WERI-Rb-1 (cell line): ENCODE data around the gene SLC19A1.

Experiments used
- DNase-seq: peaks from one replicate; pipeline ENCODE4 v3.0.0-alpha.2; 2020
- H3K27ac ChIP-seq: fragments of 250-450 bp; sonication (Bioruptor Pico); 2 replicates; pipeline ENCODE4 v1.5.1; 2020; ENCODE audit warnings: mild to moderate bottlenecking, moderate library complexity
- H3K27me3 ChIP-seq: fragments of 250-450 bp; sonication (Bioruptor Pico); 2 replicates; pipeline ENCODE4 v1.5.1; 2021; ENCODE audit warnings: mild to moderate bottlenecking, low read depth, moderate library complexity; ENCODE audit not compliant: insufficient read depth, severe bottlenecking
- H3K36me3 ChIP-seq: fragments of 250-450 bp; sonication (Bioruptor Pico); 2 replicates; pipeline ENCODE4 v1.5.1; 2020; ENCODE audit warnings: mild to moderate bottlenecking, moderate library complexity
- H3K4me3 ChIP-seq: 2 replicates; pipeline ENCODE4 v1.5.1; 2011; ENCODE audit warnings: low read depth, mild to moderate bottlenecking, control low read depth, low read length
- H3K9me3 ChIP-seq: fragments of 250-450 bp; sonication (Bioruptor Pico); 2 replicates; pipeline ENCODE4 v1.5.1; 2021; ENCODE audit warnings: mild to moderate bottlenecking, moderate library complexity; ENCODE audit not compliant: severe bottlenecking
- TF ChIP-seq, protein P1 (sequence below): IDR thresholded peaks from 2 replicates; pipeline ENCODE4 v1.5.1; 2011; ENCODE audit warnings: low read depth, mild to moderate bottlenecking, control low read depth, inconsistent platforms, low read length

SLC19A1 gene

DNA sequence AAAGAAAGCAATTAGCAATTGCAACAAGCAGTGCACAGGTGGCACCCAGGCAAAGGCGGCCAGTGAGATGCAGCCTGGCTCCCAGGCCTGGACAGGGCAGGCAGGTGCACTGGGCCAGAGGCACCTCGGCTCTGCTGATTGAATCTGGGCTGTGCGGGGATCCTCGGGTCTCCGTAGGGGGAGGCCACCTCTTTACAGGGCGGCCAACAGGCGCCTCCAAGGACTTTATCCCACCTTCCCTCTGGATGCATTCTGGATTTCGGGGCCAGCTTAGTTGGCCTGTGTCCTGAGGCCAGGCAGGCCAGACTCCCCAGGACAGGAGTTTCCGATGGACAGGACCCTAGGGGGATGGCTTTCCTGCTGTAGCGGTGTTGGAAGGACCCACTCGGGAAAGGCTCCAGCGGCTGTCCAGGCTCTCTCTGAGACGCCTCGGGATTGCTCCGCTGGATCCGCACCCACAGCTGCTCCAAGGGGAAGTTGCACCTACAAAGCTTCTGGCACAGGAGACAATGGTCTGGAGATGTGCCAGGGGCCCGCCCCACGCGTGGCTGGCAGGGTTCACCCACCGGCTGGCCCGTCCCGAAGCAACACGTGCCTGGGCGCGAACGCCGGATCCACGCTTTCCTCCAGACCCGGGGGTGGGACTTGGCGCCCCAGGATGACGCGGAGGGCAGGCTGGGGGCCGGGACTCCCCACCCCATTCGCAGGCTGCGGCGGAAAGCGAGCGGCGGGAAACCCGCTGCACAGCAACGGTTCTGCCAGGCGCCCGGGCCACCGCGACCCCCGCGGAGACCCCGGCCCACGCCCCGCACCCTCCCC, 810 bp downstream of the SLC19A1 start:
- TF ChIP-seq, protein P1, sequence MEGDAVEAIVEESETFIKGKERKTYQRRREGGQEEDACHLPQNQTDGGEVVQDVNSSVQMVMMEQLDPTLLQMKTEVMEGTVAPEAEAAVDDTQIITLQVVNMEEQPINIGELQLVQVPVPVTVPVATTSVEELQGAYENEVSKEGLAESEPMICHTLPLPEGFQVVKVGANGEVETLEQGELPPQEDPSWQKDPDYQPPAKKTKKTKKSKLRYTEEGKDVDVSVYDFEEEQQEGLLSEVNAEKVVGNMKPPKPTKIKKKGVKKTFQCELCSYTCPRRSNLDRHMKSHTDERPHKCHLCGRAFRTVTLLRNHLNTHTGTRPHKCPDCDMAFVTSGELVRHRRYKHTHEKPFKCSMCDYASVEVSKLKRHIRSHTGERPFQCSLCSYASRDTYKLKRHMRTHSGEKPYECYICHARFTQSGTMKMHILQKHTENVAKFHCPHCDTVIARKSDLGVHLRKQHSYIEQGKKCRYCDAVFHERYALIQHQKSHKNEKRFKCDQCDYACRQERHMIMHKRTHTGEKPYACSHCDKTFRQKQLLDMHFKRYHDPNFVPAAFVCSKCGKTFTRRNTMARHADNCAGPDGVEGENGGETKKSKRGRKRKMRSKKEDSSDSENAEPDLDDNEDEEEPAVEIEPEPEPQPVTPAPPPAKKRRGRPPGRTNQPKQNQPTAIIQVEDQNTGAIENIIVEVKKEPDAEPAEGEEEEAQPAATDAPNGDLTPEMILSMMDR, result no peak
- Histone ChIP-seq H3K27me3 (no peaks in the 10 kb centered on the region), H3K27ac (peak overlapping the region; percentile 48)

DNA sequence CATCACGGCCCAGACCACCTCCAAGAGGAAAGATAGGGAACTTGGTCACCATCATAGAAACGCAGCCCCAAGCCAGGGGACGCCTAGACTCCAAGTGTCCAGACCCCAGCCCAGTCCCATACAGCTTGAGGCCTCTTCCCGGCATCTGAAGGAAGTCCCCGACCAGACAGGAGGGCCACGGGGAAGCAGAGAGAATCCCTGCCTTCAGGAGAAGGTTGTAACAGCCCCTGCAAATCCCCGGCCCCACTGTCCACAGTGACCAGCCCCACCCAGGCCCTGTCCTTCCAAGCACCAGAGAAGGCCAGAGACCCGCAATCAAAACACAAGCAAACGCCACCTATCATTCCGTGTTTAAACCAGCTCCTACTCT, 1.7 kb downstream of the SLC19A1 start:
- peak; percentile 5 for DNase-seq
- Histone ChIP-seq H3K36me3 (peaks cover 22% of the 10 kb centered on the region), H3K4me3 (no peak overlapping the region), H3K9me3 (no peaks in the 10 kb centered on the region), H3K27ac (no peak overlapping the region), H3K27me3 (no peaks in the 10 kb centered on the region)
- TF ChIP-seq, protein P1, result no peak

More for the DNA sequence above, 810 bp downstream of the SLC19A1 start:
- Histone ChIP-seq H3K36me3 (peaks cover 14% of the 10 kb centered on the region), H3K4me3 (peak overlapping the region; percentile 62), H3K9me3 (no peaks in the 10 kb centered on the region)
- peak; percentile 76 for DNase-seq

DNA sequence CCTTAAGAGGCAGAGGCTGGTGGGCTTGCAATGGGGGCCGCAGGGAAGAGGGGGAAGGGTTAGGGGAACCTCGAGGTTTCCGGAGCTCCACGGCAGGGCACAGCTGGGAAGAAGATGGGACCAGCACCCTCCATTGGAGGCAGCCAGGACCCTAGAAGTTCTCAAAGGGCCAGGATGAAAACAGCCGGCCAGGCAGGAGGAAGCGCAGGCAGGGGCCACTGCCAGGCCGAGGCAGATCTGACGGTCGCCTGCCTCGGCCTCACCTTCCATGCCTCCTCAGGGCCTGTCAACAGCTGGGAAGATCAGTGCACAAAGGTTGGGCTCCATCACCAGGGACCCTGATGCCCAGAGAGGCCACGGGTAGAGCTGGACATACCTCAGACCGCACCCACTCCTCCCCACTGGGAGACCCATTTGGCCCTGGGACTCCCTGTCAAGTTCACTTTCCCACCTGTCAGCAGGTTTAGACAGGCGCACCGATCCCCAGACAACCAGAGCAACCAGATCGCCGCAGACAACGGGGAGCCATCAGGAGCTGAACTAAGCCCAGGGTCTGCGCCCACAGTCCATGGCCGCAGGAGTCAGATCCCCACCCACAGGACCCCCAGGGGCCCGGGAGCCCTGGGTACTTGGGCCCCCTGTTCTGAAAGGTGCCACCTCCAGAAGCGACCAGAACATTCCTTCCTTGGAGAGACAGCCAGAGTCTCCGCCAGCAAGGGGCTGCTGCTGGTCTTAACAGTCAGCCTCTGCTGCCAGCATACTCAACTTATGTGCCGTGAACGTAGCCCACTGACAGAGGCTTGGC, 2.2 kb downstream of the SLC19A1 start:
- TF ChIP-seq, protein P1, result no peak
- Histone ChIP-seq H3K27me3 (no peaks in the 10 kb centered on the region), H3K27ac (no peak overlapping the region), H3K36me3 (peaks cover 28% of the 10 kb centered on the region), H3K9me3 (no peaks in the 10 kb centered on the region), H3K4me3 (no peak overlapping the region)
- peak; percentile 7 for DNase-seq

DNA sequence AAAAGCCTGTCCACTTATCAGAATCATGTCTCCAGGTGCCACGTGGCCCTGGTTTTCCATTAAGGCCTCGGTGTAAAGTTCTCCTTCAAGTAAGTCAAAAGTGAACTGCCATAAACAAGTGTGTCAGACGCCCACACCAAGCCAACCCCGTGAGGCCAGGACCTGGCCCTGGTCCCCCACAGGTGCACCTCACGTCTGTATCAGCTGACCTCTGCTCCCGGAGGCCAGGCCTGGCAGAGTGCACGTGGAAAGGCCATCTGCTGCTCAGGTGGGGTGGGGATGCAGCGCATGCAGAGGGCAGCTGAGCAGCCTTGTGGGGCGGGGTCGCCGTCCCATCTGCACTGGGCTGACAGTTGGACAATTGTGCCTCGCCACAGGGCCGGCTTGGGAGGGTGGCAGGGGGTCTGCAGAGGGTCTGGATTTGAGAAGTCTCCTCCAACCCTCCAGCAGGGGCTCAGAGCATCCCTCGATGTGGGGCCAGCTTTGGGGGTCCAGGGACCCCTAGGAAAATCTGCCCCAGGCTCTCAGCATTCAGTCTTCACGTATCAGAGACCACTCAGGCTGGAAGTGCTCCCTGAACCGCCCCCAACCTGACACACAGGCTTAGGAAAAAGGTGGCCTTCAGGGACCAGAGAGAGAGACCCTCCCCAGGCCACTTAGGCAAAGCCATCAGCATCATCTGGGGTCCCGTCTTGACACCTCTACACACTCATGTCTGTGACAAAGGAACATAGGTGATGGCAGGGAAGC, 3.0 kb downstream of the SLC19A1 start:
- Histone ChIP-seq H3K27ac (no peak overlapping the region), H3K27me3 (no peaks in the 10 kb centered on the region), H3K4me3 (no peak overlapping the region), H3K36me3 (peaks cover 34% of the 10 kb centered on the region), H3K9me3 (no peaks in the 10 kb centered on the region)
- TF ChIP-seq, protein P1, result no peak
- peak; percentile 11 for DNase-seq

DNA sequence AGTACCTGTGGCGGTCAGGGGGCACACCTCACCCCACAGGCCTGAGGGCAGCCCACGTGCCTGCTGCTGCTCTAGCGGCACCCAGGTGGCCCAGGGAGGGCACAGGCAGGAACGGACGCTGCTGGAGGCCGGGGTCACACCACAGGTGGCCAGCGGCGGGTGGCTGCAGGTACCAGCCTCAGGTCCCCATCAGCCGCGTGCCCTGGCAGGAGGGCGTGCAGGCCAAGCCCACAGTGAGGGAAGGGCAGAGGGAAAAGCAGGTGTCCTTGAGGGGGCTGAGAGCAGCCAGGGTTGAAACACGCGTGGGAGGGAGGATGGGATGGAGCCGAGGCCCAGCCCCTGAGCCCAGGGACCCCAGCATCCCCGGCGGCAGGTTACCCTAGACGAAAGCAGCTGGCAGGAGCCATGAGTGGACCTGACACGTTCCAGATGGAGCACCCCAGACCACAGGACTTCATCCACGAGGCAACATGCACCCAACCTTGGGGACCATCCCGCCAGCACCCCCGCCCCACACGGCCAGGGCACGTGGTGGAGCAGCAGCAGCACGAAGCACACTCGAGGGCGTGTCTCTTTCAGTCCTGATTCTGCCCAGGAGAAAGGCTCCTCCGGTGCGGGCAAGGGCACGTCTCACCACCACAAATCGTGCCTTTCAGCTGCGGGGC, 3.7 kb downstream of the SLC19A1 start:
- Histone ChIP-seq H3K36me3 (peaks cover 41% of the 10 kb centered on the region), H3K4me3 (no peak overlapping the region), H3K9me3 (no peaks in the 10 kb centered on the region), H3K27me3 (no peaks in the 10 kb centered on the region), H3K27ac (no peak overlapping the region)
- peak; percentile 9 for DNase-seq
- TF ChIP-seq, protein P1, result no peak
